HG03469 (cell line): ENCODE results near the gene POGLUT2.
A peak's percentile ranks its signal among the peaks of the same experiment; 100 is the strongest.
"Not testable (repeated sequence)": the region's sequence is repeated elsewhere in the genome, so short reads cannot be mapped to it uniquely, and the experiment has no call there.

Source experiments
- ATAC-seq: cut with Tn5 transposase; IDR thresholded peaks from one replicate; pipeline ENCODE4 v1.9.1; 2021; ENCODE audit warnings: mild to moderate bottlenecking, moderate library complexity, moderate number of reproducible peaks; ENCODE audit not compliant: unreplicated experiment

POGLUT2 gene

GRCh38 chr13:102807699-102808098 lies 8.9 kb upstream of the POGLUT2 start:
- no peak for ATAC-seq

GRCh38 chr13:102805680-102806079 lies 6.9 kb upstream of the POGLUT2 start:
- no peak for ATAC-seq

- ATAC-seq, result peak; percentile 64
Measured at GRCh38 chr13:102800145-102801041, 1.6 kb upstream of the POGLUT2 start.

GRCh38 chr13:102799426-102800144 lies 809 bp upstream of the POGLUT2 start:
- ATAC-seq, result no peak

- ATAC-seq, result no peak
Measured at GRCh38 chr13:102793611-102794355, 5.0 kb downstream of the POGLUT2 start.

GRCh38 chr13:102792396-102792795 lies 6.4 kb downstream of the POGLUT2 start:
- ATAC-seq, result no peak

GRCh38 chr13:102788683-102789082 lies 10.1 kb downstream of the POGLUT2 start:
- no peak for ATAC-seq

- ATAC-seq, result no peak
Measured at GRCh38 chr13:102784483-102784882, 14.3 kb downstream of the POGLUT2 start.

GRCh38 chr13:102781591-102781990 lies 17.2 kb downstream of the POGLUT2 start:
- no peak for ATAC-seq

GRCh38 chr13:102780656-102781055 lies 18.1 kb downstream of the POGLUT2 start:
- not testable (repeated sequence) for ATAC-seq

- no peak for ATAC-seq
Measured at GRCh38 chr13:102779436-102780159, 19.2 kb downstream of the POGLUT2 start.

GRCh38 chr13:102777736-102778135 lies 21.0 kb downstream of the POGLUT2 start:
- no peak for ATAC-seq

GRCh38 chr13:102776271-102776670 lies 22.5 kb downstream of the POGLUT2 start:
- no peak for ATAC-seq

- ATAC-seq, result no peak
Measured at GRCh38 chr13:102774591-102775520, 23.9 kb downstream of the POGLUT2 start.

GRCh38 chr13:102774214-102774568 lies 24.6 kb downstream of the POGLUT2 start:
- ATAC-seq, result no peak

GRCh38 chr13:102773441-102774213 lies 25.1 kb downstream of the POGLUT2 start, which contains the start of gene TEX30:
TEX30 (minus strand) TSS chr13:102773786; CDS start chr13:102770026, 3,760 bp downstream.
- ATAC-seq, result peak; percentile 90

GRCh38 chr13:102772042-102772425 lies 26.7 kb downstream of the POGLUT2 start:
- no peak for ATAC-seq

GRCh38 chr13:102771298-102772041 lies 27.3 kb downstream of the POGLUT2 start:
- ATAC-seq, result no peak
